ENCODE results near the gene SBK1.
"Not testable (repeated sequence)": the region's sequence is repeated elsewhere in the genome, so short reads cannot be mapped to it uniquely, and the experiment has no call there.

Gene SBK1

GRCh38 chr16:28310796-28311195 lies 18.5 kb downstream of the SBK1 start:
- no peak for DNase-seq

GRCh38 chr16:28311413-28311812 lies 19.1 kb downstream of the SBK1 start:
- DNase-seq: no peak

- DNase-seq: no peak
Measured at GRCh38 chr16:28311913-28312312, 19.6 kb downstream of the SBK1 start.

GRCh38 chr16:28312327-28312726 lies 20.0 kb downstream of the SBK1 start:
- no peak for DNase-seq

GRCh38 chr16:28313587-28313986 lies 21.3 kb downstream of the SBK1 start:
- DNase-seq: no peak

- no peak for DNase-seq
Measured at GRCh38 chr16:28316054-28316453, 23.7 kb downstream of the SBK1 start.

- no peak for DNase-seq
Measured at GRCh38 chr16:28317040-28317880, 24.9 kb downstream of the SBK1 start.

- DNase-seq: no peak
Measured at GRCh38 chr16:28318042-28318744, 25.9 kb downstream of the SBK1 start.

GRCh38 chr16:28319476-28320022 lies 27.2 kb downstream of the SBK1 start:
- no peak for DNase-seq

GRCh38 chr16:28320023-28320561 lies 27.8 kb downstream of the SBK1 start:
- no peak for DNase-seq

GRCh38 chr16:28320741-28321140 lies 28.4 kb downstream of the SBK1 start:
- DNase-seq: no peak

GRCh38 chr16:28321700-28322411 lies 29.5 kb downstream of the SBK1 start:
- no peak for DNase-seq

- DNase-seq: no peak
Measured at GRCh38 chr16:28324235-28324886, 32.0 kb downstream of the SBK1 start.

GRCh38 chr16:28324887-28325279 lies 32.6 kb downstream of the SBK1 start:
- no peak for DNase-seq

- DNase-seq: no peak
Measured at GRCh38 chr16:28326881-28327610, 34.7 kb downstream of the SBK1 start.

- not testable (repeated sequence) for DNase-seq
Measured at GRCh38 chr16:28330232-28330631, 37.9 kb downstream of the SBK1 start.

- not testable (repeated sequence) for DNase-seq
Measured at GRCh38 chr16:28330981-28331380, 38.7 kb downstream of the SBK1 start.

GRCh38 chr16:28332632-28333031 lies 40.3 kb downstream of the SBK1 start:
- not testable (repeated sequence) for DNase-seq

- not testable (repeated sequence) for DNase-seq
Measured at GRCh38 chr16:28335678-28336077, 43.4 kb downstream of the SBK1 start.

- DNase-seq: not testable (repeated sequence)
Measured at GRCh38 chr16:28336940-28337710, 44.8 kb downstream of the SBK1 start.

- DNase-seq: not testable (repeated sequence)
Measured at GRCh38 chr16:28338230-28338629, 45.9 kb downstream of the SBK1 start.
